Measurements from ENCODE around the gene ADGRF1.

DNA sequence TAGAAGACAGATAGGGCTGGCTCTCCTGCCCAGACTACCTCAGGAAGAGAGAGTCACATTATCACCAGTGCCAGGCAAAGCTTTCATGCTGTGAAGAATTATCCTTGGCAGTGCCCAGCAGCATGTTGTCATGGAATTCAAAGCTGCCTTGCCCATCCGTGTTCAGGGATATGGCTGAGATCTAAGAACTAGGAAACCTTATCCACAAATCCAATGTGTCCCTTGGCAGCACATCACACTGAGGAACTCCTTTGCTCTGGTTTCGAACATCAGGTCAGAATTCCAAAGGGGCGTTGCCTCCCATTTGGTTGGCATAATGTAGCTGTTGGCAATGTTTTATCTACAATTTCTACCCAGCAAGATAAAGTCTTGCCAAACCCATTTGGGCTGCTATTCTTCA lies 52.7 kb downstream of the ADGRF1 start:
- TF ChIP-seq, protein P1, sequence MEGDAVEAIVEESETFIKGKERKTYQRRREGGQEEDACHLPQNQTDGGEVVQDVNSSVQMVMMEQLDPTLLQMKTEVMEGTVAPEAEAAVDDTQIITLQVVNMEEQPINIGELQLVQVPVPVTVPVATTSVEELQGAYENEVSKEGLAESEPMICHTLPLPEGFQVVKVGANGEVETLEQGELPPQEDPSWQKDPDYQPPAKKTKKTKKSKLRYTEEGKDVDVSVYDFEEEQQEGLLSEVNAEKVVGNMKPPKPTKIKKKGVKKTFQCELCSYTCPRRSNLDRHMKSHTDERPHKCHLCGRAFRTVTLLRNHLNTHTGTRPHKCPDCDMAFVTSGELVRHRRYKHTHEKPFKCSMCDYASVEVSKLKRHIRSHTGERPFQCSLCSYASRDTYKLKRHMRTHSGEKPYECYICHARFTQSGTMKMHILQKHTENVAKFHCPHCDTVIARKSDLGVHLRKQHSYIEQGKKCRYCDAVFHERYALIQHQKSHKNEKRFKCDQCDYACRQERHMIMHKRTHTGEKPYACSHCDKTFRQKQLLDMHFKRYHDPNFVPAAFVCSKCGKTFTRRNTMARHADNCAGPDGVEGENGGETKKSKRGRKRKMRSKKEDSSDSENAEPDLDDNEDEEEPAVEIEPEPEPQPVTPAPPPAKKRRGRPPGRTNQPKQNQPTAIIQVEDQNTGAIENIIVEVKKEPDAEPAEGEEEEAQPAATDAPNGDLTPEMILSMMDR (IDR thresholded peaks at IDR 0.05): no peak
- TF ChIP-seq POLR2A (IDR thresholded peaks at IDR 0.05) (no peak), EP300 (IDR thresholded peaks at IDR 0.05) (no peak)

Data from tibial nerve (tissue), 4 donors.